Muscle of arm (tissue), 12 donors: ENCODE measurements around the gene STAG1. TPM values are rescaled to one million over a fixed set of nuclear protein-coding genes. Genes with fewer than 3 reads are reported as not detected.
"Not testable (repeated sequence)": the region's sequence is repeated elsewhere in the genome, so short reads cannot be mapped to it uniquely, and the experiment has no call there.

Experiments
- DNase-seq: peaks from one replicate; pipeline ENCODE4 v3.0.0-alpha.2; 2013
- polyA plus RNA-seq, 12 donors: library from polyadenylated mRNA; unstranded; fragments of 120-200 nt; gene quantifications; one replicate each; pipeline ENCODE4 v1.2.1, GENCODE V29; 2013; ENCODE audit not compliant: insufficient read length in 12 of 12

The STAG1 gene
- polyA plus RNA-seq, 12 donors: 28.7 to 42.8 (median 38.2) TPM; not detected in 1

GRCh38 chr3:136604961-136605360, 147.2 kb downstream of the STAG1 start:
- DNase-seq: no peak

- no peak for DNase-seq
Measured at GRCh38 chr3:136602818-136603217, 149.4 kb downstream of the STAG1 start.

- DNase-seq: no peak
Measured at GRCh38 chr3:136595913-136596697, 156.1 kb downstream of the STAG1 start.

- no peak for DNase-seq
Measured at GRCh38 chr3:136586580-136586979, 165.6 kb downstream of the STAG1 start.

- no peak for DNase-seq
Measured at GRCh38 chr3:136584728-136585127, 167.4 kb downstream of the STAG1 start.

- no peak for DNase-seq
Measured at GRCh38 chr3:136583823-136584222, 168.4 kb downstream of the STAG1 start.

GRCh38 chr3:136577791-136578190, 174.4 kb downstream of the STAG1 start:
- DNase-seq: no peak

- no peak for DNase-seq
Measured at GRCh38 chr3:136576279-136577009, 175.7 kb downstream of the STAG1 start.

GRCh38 chr3:136567599-136568188, 184.5 kb downstream of the STAG1 start:
- no peak for DNase-seq

GRCh38 chr3:136564962-136565361, 187.2 kb downstream of the STAG1 start:
- not testable (repeated sequence) for DNase-seq

- DNase-seq: no peak
Measured at GRCh38 chr3:136562026-136562425, 190.2 kb downstream of the STAG1 start.

- no peak for DNase-seq
Measured at GRCh38 chr3:136559896-136560295, 192.3 kb downstream of the STAG1 start.

GRCh38 chr3:136549461-136549860, 202.7 kb downstream of the STAG1 start:
- DNase-seq: not testable (repeated sequence)

GRCh38 chr3:136547293-136547692, 204.9 kb downstream of the STAG1 start:
- DNase-seq: no peak

- no peak for DNase-seq
Measured at GRCh38 chr3:136546720-136547119, 205.5 kb downstream of the STAG1 start.

GRCh38 chr3:136545664-136546268, 206.4 kb downstream of the STAG1 start:
- peak; percentile 2 for DNase-seq

GRCh38 chr3:136544532-136544931, 207.6 kb downstream of the STAG1 start:
- no peak for DNase-seq

- DNase-seq: no peak
Measured at GRCh38 chr3:136543385-136543784, 208.8 kb downstream of the STAG1 start.

- no peak for DNase-seq
Measured at GRCh38 chr3:136535906-136536305, 216.3 kb downstream of the STAG1 start.

- no peak for DNase-seq
Measured at GRCh38 chr3:136532766-136533165, 219.4 kb downstream of the STAG1 start.

- DNase-seq: no peak
Measured at GRCh38 chr3:136518102-136518501, 234.1 kb downstream of the STAG1 start.

- DNase-seq: no peak
Measured at GRCh38 chr3:136516656-136517055, 235.5 kb downstream of the STAG1 start.
